CD4-positive, CD25-positive, alpha-beta regulatory T cell (primary cell): ENCODE results near the gene OR6B3. TPM values are rescaled to one million over a fixed set of nuclear protein-coding genes. Genes with fewer than 3 reads are reported as not detected.
A peak's percentile ranks its signal among the peaks of the same experiment; 100 is the strongest.

Source experiments
- ATAC-seq, 2 donors: fragments of 150-1000 bp; cut with Tn5 transposase; one replicate each; pipeline ENCODE4 v1.10.0; 2021; ENCODE audit warnings: low read depth in 2 of 2, moderate number of reproducible peaks in 2 of 2, moderate library complexity in 1 of 2
- DNase-seq, 3 donors: peaks; one replicate each; pipeline versions ENCODE4 v3.0.0 to v3.0.0-alpha.2; 2012 to 2022; ENCODE audit warnings: mixed read lengths in 1 of 3
- H3K27ac ChIP-seq: one replicate; pipeline ENCODE4 v1.7.0; 2013; ENCODE audit warnings: mild to moderate bottlenecking, low read length; ENCODE audit not compliant: insufficient read depth, poor library complexity, severe bottlenecking
- H3K27me3 ChIP-seq: one replicate; pipeline ENCODE4 v1.7.0; 2013; ENCODE audit warnings: low read length; ENCODE audit not compliant: control insufficient read depth, insufficient read depth
- H3K36me3 ChIP-seq: one replicate; pipeline ENCODE4 v1.7.0; 2013; ENCODE audit warnings: mild to moderate bottlenecking, low read length, moderate library complexity; ENCODE audit not compliant: control insufficient read depth, insufficient read depth
- H3K4me1 ChIP-seq: 2 replicates; pipeline ENCODE4 v1.7.0; 2013; ENCODE audit warnings: mild to moderate bottlenecking, low read length; ENCODE audit not compliant: insufficient read depth, control insufficient read depth, poor library complexity, severe bottlenecking
- H3K4me3 ChIP-seq: one replicate; pipeline ENCODE4 v1.7.0; 2013; ENCODE audit warnings: low read depth, mild to moderate bottlenecking, low read length, moderate library complexity
- H3K9me3 ChIP-seq, 2 experiments: 1 replicate in 1 of 2; 2 replicates in 1 of 2; pipeline ENCODE4 v1.7.0; 2013; ENCODE audit warnings: low read length in 2 of 2, mild to moderate bottlenecking in 1 of 2, moderate library complexity in 1 of 2; ENCODE audit not compliant: control insufficient read depth in 2 of 2
- H3K27ac Mint-ChIP-seq, 3 donors: one replicate each; pipeline ENCODE4 v1.8.0; 2020 to 2022; ENCODE audit warnings: mild to moderate bottlenecking in 3 of 3, mixed read lengths in 3 of 3, moderate library complexity in 2 of 3
- H3K27me3 Mint-ChIP-seq: one replicate; pipeline ENCODE4 v1.8.0; 2022; ENCODE audit warnings: mild to moderate bottlenecking, mixed read lengths
- H3K36me3 Mint-ChIP-seq: one replicate; pipeline ENCODE4 v1.8.0; 2020; ENCODE audit warnings: mixed read lengths
- H3K4me1 Mint-ChIP-seq, 4 donors: one replicate each; pipeline ENCODE4 v1.8.0; 2020 to 2022; ENCODE audit warnings: mixed read lengths in 4 of 4, mild to moderate bottlenecking in 1 of 4
- H3K4me3 Mint-ChIP-seq, 4 donors: one replicate each; pipeline ENCODE4 v1.8.0; 2020 to 2022; ENCODE audit warnings: mild to moderate bottlenecking in 4 of 4, mixed read lengths in 4 of 4, moderate library complexity in 3 of 4
- H3K9me3 Mint-ChIP-seq, 7 donors: one replicate each; pipeline ENCODE4 v1.8.0; 2020 to 2022; ENCODE audit warnings: mixed read lengths in 7 of 7, mild to moderate bottlenecking in 3 of 7, moderate library complexity in 2 of 7
- polyA plus RNA-seq, 4 donors: library from polyadenylated mRNA; unstranded; fragments of 300-500 nt; fragmentation: Illumina TruSeq; gene quantifications; one replicate each; pipeline ENCODE4 v1.2.3, GENCODE V29; 2021
- total RNA-seq: library from RNA; stranded (reverse); gene quantifications from one replicate; pipeline ENCODE4 v1.2.3, GENCODE V29; 2022

The OR6B3 gene
- total and polyA plus RNA-seq, 5 donors from 2014 or later = not detected

DNA sequence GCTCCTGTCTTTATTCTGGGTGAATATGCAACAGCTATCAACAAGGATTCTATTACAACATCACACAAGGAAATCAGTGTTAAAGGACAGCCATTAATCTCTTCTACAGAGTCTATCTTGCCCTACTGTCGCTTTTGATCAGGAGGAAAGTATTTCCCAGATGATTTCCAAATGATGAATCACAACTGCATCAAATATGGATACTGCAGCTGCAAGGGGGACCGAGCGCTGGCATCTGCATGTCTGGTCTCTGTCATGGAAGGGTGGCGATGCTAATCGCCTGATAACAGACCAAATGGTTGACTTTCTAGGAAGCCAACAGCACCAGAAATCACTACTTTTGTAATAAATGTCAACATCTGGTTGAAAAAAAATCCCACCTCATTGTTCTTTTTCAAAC lies 21.2 kb upstream of the OR6B3 start:
- H3K36me3 Mint-ChIP-seq = no peaks in the 10 kb centered on the region
- no peak for DNase-seq
- H3K27ac Mint-ChIP-seq = no peak overlapping the region
- peaks cover 0 to 31% (median 4%) of the 10 kb centered on the region in 7 donors for H3K9me3 Mint-ChIP-seq
- no peak for ATAC-seq
- peaks cover 11 to 19% of the 10 kb centered on the region in 2 experiments for H3K9me3 ChIP-seq
- no peak overlapping the region for H3K27ac ChIP-seq
- no peaks in the 10 kb centered on the region for H3K36me3 ChIP-seq
- H3K4me1 Mint-ChIP-seq = no peaks in the 10 kb centered on the region
- H3K27me3 Mint-ChIP-seq = peaks cover 16% of the 10 kb centered on the region
- H3K4me1 ChIP-seq = no peaks in the 10 kb centered on the region
- peaks cover 6% of the 10 kb centered on the region for H3K27me3 ChIP-seq
- no peak overlapping the region for H3K4me3 ChIP-seq
- no peak overlapping the region for H3K4me3 Mint-ChIP-seq

DNA sequence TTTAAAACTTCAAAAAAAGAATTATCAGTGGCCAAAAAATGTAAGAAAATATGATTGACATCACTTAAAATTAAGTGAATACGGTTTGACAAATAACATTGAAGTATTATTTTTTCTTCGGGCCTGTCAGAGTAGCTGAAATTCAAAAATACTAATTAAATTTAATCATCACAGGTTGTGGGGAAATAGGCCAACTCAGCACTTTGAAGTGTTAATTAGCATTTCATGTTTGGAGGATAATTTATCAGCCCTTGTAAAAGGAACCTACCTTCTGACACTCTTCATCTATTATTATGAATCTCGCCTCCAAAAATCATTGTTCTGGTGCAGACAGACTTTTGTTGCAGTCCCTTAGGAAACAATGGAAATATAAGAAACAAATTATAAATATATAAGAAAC lies 17.6 kb upstream of the OR6B3 start:
- H3K27me3 ChIP-seq = peaks cover 13% of the 10 kb centered on the region
- DNase-seq (no peak), ATAC-seq (no peak)
- peaks cover 0 to 5% of the 10 kb centered on the region in 2 experiments for H3K9me3 ChIP-seq
- Mint-ChIP-seq H3K4me3 (no peak overlapping the region), H3K27me3 (peaks cover 28% of the 10 kb centered on the region), H3K27ac (no peak overlapping the region), H3K9me3 (peaks cover 0 to 16% (median 4%) of the 10 kb centered on the region in 7 donors), H3K4me1 (no peaks in the 10 kb centered on the region), H3K36me3 (no peaks in the 10 kb centered on the region)
- H3K4me3 ChIP-seq = no peak overlapping the region
- H3K36me3 ChIP-seq = no peaks in the 10 kb centered on the region
- no peak overlapping the region for H3K27ac ChIP-seq
- H3K4me1 ChIP-seq = no peaks in the 10 kb centered on the region

GRCh38 chr2:240069829-240070228 lies 16.5 kb upstream of the OR6B3 start:
- Histone ChIP-seq H3K36me3 (no peaks in the 10 kb centered on the region), H3K27me3 (peaks cover 16% of the 10 kb centered on the region), H3K4me3 (no peak overlapping the region), H3K27ac (no peak overlapping the region), H3K4me1 (no peaks in the 10 kb centered on the region), H3K9me3 (peaks cover 0 to 5% of the 10 kb centered on the region in 2 experiments)
- Mint-ChIP-seq H3K9me3 (peaks cover 0 to 12% (median 4%) of the 10 kb centered on the region in 7 donors), H3K36me3 (no peaks in the 10 kb centered on the region), H3K27me3 (peaks cover 36% of the 10 kb centered on the region), H3K4me1 (no peaks in the 10 kb centered on the region), H3K4me3 (no peak overlapping the region), H3K27ac (no peak overlapping the region)
- no peak for ATAC-seq
- DNase-seq = no peak

GRCh38 chr2:240068193-240068592 lies 14.9 kb upstream of the OR6B3 start:
- peaks cover 13% of the 10 kb centered on the region for H3K27me3 ChIP-seq
- no peak overlapping the region for H3K4me3 ChIP-seq
- H3K27ac ChIP-seq = no peak overlapping the region
- Mint-ChIP-seq H3K27ac (no peak overlapping the region), H3K36me3 (no peaks in the 10 kb centered on the region), H3K4me3 (no peak overlapping the region), H3K4me1 (no peaks in the 10 kb centered on the region), H3K9me3 (peaks cover 0 to 12% (median 2%) of the 10 kb centered on the region in 7 donors), H3K27me3 (peaks cover 36% of the 10 kb centered on the region)
- H3K9me3 ChIP-seq = peaks cover 0 to 5% of the 10 kb centered on the region in 2 experiments
- no peaks in the 10 kb centered on the region for H3K36me3 ChIP-seq
- DNase-seq (no peak), ATAC-seq (no peak)
- no peaks in the 10 kb centered on the region for H3K4me1 ChIP-seq

DNA sequence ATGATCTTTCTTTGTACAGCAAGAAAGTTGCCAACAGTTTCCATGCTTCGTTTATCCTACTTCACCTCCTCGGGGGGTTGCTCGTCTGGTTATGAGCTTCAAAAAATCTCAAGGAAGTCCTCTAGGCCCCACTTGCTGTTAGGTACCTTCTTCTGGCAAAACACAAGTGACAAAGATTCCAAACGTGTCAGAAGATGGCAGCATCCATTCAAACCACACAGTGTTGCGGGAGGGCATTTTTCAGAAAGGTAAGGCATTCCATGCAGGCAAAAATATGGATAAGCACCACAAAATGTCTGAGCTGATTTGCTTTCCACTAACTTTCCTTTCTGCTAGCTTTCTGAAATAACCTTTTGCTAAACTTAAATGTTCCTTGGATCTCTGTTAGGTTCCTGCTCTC lies 13.2 kb upstream of the OR6B3 start:
- Histone ChIP-seq H3K4me3 (no peak overlapping the region), H3K27me3 (peaks cover 16% of the 10 kb centered on the region), H3K9me3 (peaks cover 0 to 5% of the 10 kb centered on the region in 2 experiments), H3K36me3 (no peaks in the 10 kb centered on the region), H3K4me1 (no peaks in the 10 kb centered on the region), H3K27ac (no peak overlapping the region)
- Mint-ChIP-seq H3K4me1 (no peaks in the 10 kb centered on the region), H3K27me3 (peaks cover 29% of the 10 kb centered on the region), H3K36me3 (no peaks in the 10 kb centered on the region), H3K4me3 (no peak overlapping the region), H3K27ac (no peak overlapping the region), H3K9me3 (peaks cover 0 to 12% (median 2%) of the 10 kb centered on the region in 7 donors)
- no peak for DNase-seq
- ATAC-seq = no peak

- no peak overlapping the region for H3K4me3 Mint-ChIP-seq
- H3K4me1 Mint-ChIP-seq = no peaks in the 10 kb centered on the region
- H3K27ac ChIP-seq = no peak overlapping the region
- no peak overlapping the region for H3K27ac Mint-ChIP-seq
- ATAC-seq (no peak), DNase-seq (no peak)
- peaks cover 39% of the 10 kb centered on the region for H3K27me3 Mint-ChIP-seq
- H3K9me3 ChIP-seq = peaks cover 0 to 5% of the 10 kb centered on the region in 2 experiments
- H3K27me3 ChIP-seq = peaks cover 21% of the 10 kb centered on the region
- no peaks in the 10 kb centered on the region for H3K4me1 ChIP-seq
- H3K36me3 Mint-ChIP-seq = no peaks in the 10 kb centered on the region
- no peak overlapping the region for H3K4me3 ChIP-seq
- H3K9me3 Mint-ChIP-seq = peaks cover 0 to 11% (median 2%) of the 10 kb centered on the region in 7 donors
- no peaks in the 10 kb centered on the region for H3K36me3 ChIP-seq
Measured at GRCh38 chr2:240064898-240065297, 11.6 kb upstream of the OR6B3 start.

GRCh38 chr2:240060977-240061591 lies 7.8 kb upstream of the OR6B3 start:
- H3K9me3 ChIP-seq = no peaks in the 10 kb centered on the region
- Mint-ChIP-seq H3K36me3 (no peaks in the 10 kb centered on the region), H3K27me3 (peaks cover 35% of the 10 kb centered on the region), H3K4me1 (no peaks in the 10 kb centered on the region), H3K4me3 (no peak overlapping the region), H3K27ac (no peak overlapping the region), H3K9me3 (no peaks in the 10 kb centered on the region)
- no peak overlapping the region for H3K27ac ChIP-seq
- no peak overlapping the region for H3K4me3 ChIP-seq
- H3K4me1 ChIP-seq = no peaks in the 10 kb centered on the region
- ATAC-seq (peak; percentile 53 to 56), DNase-seq (peak; percentile 12 to 57 (median 54))
- peaks cover 12% of the 10 kb centered on the region for H3K27me3 ChIP-seq
- no peaks in the 10 kb centered on the region for H3K36me3 ChIP-seq

GRCh38 chr2:240056678-240057077 lies 3.4 kb upstream of the OR6B3 start:
- no peaks in the 10 kb centered on the region for H3K4me1 ChIP-seq
- DNase-seq (no peak), ATAC-seq (no peak)
- H3K27me3 Mint-ChIP-seq = peaks cover 35% of the 10 kb centered on the region
- H3K36me3 Mint-ChIP-seq = no peaks in the 10 kb centered on the region
- peaks cover 8% of the 10 kb centered on the region for H3K27me3 ChIP-seq
- no peak overlapping the region for H3K4me3 Mint-ChIP-seq
- no peak overlapping the region for H3K4me3 ChIP-seq
- peaks cover 0 to 5% (median 0%) of the 10 kb centered on the region in 7 donors for H3K9me3 Mint-ChIP-seq
- no peaks in the 10 kb centered on the region for H3K36me3 ChIP-seq
- no peak overlapping the region for H3K27ac ChIP-seq
- H3K9me3 ChIP-seq = no peaks in the 10 kb centered on the region
- H3K4me1 Mint-ChIP-seq = no peaks in the 10 kb centered on the region
- H3K27ac Mint-ChIP-seq = no peak overlapping the region
